GM19452 (cell line): Measurements from ENCODE around the gene GAL3ST2.
"Not testable (repeated sequence)": the region's sequence is repeated elsewhere in the genome, so short reads cannot be mapped to it uniquely, and the experiment has no call there.

Source experiments
- ATAC-seq: cut with Tn5 transposase; IDR thresholded peaks from one replicate; pipeline ENCODE4 v1.9.1; 2021; ENCODE audit not compliant: unreplicated experiment

GAL3ST2 gene

DNA sequence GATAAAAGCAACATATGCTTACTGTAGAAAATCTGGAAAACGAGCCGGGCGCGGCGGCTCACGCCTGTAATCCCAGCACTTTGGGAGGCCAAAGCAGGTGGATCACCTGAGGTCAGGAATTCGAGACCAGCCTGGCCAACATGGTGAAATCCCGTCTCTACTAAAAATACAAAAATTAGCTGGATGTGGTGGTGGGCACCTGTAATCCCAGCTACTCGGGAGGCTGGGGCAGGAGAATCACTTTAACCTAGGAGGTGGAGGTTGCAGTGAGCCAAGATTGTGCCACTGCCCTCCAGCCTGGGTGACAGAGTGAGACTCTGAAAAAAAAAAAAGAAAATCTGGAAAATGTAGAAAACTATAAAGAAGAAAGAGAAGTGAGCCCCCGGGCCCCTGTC lies 41.2 kb downstream of the GAL3ST2 start:
- not testable (repeated sequence) for ATAC-seq

DNA sequence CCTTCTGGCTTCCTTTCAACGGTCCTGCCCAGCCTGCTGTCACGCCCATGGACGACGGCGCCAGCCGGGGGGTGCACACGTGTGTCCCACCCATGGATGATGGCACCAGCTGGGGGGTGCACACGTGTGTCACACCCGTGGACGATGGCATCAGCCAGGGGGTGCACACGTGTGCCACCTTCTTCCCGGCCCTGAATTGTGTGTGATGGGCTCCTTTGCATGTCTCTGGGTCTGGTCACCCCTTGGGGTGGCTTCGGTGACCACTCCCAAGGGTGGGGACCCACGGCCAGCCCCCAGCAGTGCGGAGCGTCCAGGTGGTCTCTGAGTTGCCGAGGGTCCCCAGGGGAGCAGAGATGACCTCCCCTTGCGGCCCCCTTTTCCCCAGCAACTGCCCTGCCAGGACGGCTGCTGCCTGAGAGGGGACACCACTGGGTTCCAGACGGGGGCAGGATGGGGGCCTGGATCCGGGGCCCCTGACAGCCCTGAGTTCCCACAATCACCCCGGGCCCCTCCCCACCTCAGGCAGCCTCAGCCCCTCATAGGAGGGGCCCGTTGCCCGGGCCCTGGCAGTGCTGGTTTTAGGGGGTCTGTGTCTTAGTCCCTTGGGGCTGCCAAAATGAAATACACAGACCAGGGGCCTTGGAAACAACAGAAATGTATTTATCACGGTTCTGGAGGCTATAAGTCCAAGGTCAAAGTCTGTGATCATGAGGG lies 41.8 kb downstream of the GAL3ST2 start:
- no peak for ATAC-seq

DNA sequence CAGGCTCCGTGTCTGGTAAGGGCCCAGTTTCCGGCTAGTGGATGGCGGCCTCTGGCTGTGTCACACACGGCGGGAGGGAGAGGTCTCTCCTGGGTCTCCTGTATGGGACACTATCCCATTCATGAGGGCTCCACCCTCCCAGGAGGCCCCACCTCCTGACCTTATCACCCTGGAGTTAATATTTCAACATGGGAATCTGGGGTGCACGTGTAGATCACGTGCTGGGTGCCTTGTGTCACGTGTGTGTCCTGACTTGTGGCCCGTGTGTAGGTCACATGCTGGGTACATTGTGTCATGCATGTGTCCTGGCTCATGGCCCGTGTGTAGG lies 42.3 kb downstream of the GAL3ST2 start:
- ATAC-seq: no peak

- not testable (repeated sequence) for ATAC-seq
Observed at GRCh38 chr2:241819947-241820624, 43.5 kb downstream of the GAL3ST2 start.

- ATAC-seq: no peak
Observed at GRCh38 chr2:241820625-241821384, 44.2 kb downstream of the GAL3ST2 start.

- ATAC-seq: no peak
Observed at GRCh38 chr2:241821460-241822263, 45.0 kb downstream of the GAL3ST2 start.

GRCh38 chr2:241822264-241822623 lies 45.6 kb downstream of the GAL3ST2 start:
- ATAC-seq: no peak

- ATAC-seq: not testable (repeated sequence)
Observed at GRCh38 chr2:241823531-241824437, 47.2 kb downstream of the GAL3ST2 start.

GRCh38 chr2:241827394-241827793 lies 50.8 kb downstream of the GAL3ST2 start:
- no peak for ATAC-seq

DNA sequence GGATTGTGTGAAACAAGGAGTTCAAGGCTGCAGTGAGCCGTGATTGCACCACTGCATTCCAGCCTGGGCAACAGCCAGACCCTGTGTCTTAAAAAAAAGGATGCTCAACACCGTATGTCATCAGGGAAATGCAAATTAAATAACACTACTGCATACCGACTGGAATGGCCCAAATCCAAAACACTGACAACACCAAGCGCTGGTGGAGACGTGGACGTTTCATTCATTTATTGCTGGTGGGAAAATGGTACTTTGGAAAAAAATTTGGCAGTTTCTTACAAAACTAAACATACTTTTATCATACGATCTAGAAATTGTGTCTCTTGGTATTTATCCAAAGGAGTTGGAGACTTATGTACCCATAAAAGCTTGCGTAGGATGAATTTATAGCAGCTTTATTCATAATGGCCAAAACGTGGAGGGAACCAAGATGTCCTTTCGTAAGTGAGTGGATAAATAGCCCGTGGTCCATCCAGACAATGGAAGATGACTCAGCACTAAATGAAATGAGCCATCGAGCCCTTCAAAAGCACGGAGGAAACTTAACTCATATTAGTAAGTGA lies 56.6 kb downstream of the GAL3ST2 start:
- ATAC-seq: no peak

DNA sequence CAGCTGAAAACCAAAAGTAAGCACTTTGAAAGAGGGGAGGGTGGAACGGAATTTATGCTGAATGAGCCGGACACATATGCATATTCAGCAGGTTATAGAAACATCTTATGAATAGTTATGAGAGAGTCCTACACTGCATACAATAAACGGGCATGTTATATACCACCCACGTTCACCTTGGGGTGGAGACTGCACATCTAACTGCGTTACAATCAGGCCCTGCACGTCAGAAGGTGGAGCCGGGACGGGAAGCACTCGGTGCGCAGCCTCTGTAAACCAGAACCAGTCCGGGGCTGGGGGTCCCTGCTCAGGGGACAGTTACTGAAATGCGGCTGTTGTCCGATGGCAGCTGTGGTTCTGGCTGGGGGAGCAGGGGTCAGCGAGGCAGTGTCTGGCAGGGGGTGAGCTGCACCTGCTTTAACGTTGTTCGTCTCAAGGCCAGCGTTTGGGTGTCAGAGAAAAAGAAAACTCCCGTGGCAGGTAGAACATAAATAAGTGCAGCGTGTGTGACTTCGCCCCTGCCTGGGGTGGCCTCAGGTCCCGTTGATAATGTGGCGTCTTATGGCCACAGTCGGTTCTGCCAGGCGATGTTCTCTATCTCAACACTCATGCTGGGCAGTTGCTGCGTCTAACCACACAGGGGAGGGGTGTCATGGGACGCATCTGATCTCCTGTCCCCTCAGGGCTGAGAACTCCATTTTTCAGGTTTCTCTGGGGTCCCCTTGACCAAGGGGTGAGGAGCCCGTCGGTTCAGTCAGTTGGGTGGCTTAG lies 57.3 kb downstream of the GAL3ST2 start:
- ATAC-seq: not testable (repeated sequence)

- no peak for ATAC-seq
Observed at GRCh38 chr2:241834527-241835210, 58.0 kb downstream of the GAL3ST2 start.

- no peak for ATAC-seq
Observed at GRCh38 chr2:241835611-241836010, 59.0 kb downstream of the GAL3ST2 start.

- ATAC-seq: no peak
Observed at GRCh38 chr2:241836292-241836691, 59.7 kb downstream of the GAL3ST2 start.

DNA sequence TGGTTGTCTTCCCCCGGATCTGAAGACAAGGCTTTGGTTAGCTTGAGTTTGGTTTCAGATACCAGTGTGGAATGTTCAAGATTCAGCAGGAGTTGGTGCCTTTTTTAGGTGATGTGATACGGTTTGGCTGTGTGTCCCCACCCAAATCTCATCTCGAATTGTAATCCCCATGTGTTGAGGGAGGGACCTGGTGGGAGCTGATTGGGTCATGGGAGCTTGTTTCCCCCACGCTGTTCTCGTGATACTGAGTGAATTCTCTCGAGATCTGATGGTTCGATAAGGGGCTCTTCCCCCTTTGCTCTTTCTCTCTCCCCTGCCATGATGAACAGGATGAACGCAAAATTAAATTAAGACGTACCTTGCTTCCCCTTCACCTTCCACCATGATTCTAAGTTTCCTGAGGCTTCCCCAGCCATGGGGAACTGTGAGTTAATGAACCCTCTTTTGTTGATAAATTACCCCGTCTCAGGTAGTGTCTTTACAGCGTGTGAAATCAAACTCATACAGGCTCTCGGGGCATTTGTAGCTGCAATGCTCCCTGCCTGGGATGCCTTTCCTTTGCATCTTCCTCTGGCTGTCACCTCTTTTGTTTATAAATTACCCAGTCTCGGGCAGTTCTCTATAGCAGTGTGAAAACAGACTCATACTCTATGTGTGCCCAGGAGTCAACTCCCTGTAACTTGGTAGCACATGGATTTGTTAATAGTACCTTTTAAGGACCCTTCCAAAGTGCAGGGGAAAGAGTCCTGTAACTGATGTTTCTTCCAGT lies 60.8 kb downstream of the GAL3ST2 start:
- no peak for ATAC-seq

DNA sequence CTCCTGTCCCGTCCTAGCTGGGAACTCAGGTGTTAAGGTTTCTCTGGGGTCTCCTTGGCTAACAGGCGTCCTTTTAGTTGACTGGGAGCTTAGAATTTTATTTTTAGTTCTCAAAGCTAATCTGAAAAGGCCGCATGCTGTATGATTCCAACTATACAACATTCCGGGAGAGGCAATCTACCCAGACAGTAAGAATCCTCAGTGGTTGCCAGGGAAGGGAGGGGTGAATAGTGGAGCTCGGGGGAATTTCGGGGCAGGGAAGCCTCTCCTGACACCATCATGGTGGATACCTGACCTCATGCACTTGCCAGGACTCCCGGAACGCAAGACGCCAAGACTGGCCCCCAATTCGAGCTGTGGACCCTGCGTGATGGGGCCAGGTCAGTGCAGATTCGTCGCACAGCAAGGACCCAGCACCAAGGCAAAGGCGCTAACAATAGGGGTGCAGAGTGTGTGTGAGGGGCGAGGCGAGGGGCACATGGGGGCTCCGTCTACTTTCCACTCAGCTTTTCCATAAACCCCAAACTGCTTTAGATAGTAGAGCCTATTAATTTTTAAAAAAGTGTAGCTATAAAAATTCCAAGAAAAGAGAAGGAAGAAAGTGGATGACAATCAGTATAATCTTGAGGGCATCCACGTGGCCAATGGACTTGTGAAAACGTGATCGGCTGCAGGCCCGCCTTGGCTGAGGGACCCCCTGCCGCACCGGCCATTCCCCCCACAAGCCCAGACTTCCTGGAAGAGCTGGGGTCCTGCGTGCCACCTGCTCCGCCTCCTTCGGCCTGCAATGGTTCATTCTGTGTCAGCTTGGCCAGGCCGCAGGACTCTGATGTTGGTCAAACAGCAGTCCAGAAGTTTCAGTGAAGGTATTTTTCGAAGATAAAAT lies 64.8 kb downstream of the GAL3ST2 start:
- ATAC-seq: no peak

- no peak for ATAC-seq
Observed at GRCh38 chr2:241842067-241842415, 65.4 kb downstream of the GAL3ST2 start.
